ENCODE measurements around the gene CAMK1G. TPM values are rescaled to one million over a fixed set of nuclear protein-coding genes. Genes with fewer than 3 reads are reported as not detected.

The CAMK1G gene
- polyA plus RNA-seq, 1 experiment, result 2.1 TPM

DNA sequence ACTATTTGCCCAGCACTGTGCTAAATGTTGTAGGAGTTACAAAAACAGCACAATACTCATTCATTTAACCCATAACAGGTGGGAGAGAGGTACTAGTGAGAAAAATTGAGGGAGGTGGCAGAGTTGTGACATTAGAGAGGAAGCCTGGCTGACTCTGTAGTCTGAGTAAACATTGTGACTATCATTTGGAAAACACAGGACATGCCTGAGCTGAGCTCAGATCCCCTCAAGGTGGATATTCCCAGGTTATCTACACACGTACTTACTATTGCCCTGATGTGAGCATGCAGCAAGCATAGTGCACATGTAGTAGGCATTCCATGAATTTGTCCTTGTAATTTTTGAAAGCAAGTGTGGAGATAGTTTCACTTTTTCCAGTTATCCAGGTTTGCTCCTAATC, 10.9 kb downstream of the CAMK1G start:
- Histone ChIP-seq H3K27ac (ENCODE audit: low read depth, low read length) (no peak overlapping the region), H3K27me3 (ENCODE audit: control insufficient read depth, insufficient read depth, low read length) (peaks cover 2% of the 10 kb centered on the region), H3K4me3 (ENCODE audit: low read depth, low read length) (no peak overlapping the region), H3K9me3 (ENCODE audit: control insufficient read depth, insufficient read depth, low read length) (no peaks in the 10 kb centered on the region)
- no peak for DNase-seq (ENCODE audit: low read depth, low spot score)
- ChIA-PET POLR2A (no interaction called here), CTCF (interaction anchor here (1.0 kb wide), 1 partner anchor 29 kb away, joined by 3 read pairs; no protein-coding TSS in a partner anchor)
- no peak for TF ChIP-seq CTCF (IDR thresholded peaks at IDR 0.05; ENCODE audit: low read depth, low read length)

GRCh38 chr1:209595028-209595427, 11.5 kb downstream of the CAMK1G start:
- POLR2A ChIA-PET, result no interaction called here
- DNase-seq (ENCODE audit: low read depth, low spot score), result no peak
- CTCF ChIA-PET, result interaction anchor here (1.0 kb wide), 1 partner anchor 29 kb away, joined by 3 read pairs; no protein-coding TSS in a partner anchor
- no peak for TF ChIP-seq CTCF (IDR thresholded peaks at IDR 0.05; ENCODE audit: low read depth, low read length)
- Histone ChIP-seq H3K9me3 (ENCODE audit: control insufficient read depth, insufficient read depth, low read length) (no peaks in the 10 kb centered on the region), H3K4me3 (ENCODE audit: low read depth, low read length) (no peak overlapping the region), H3K27me3 (ENCODE audit: control insufficient read depth, insufficient read depth, low read length) (peaks cover 2% of the 10 kb centered on the region), H3K27ac (ENCODE audit: low read depth, low read length) (no peak overlapping the region)

- no peaks in the 10 kb centered on the region for H3K9me3 ChIP-seq (ENCODE audit: control insufficient read depth, insufficient read depth, low read length)
- no peak overlapping the region for H3K4me3 ChIP-seq (ENCODE audit: low read depth, low read length)
- ChIA-PET CTCF (interaction anchor here (0.9 to 1.1 kb wide), 2 partner anchors 19 to 152 kb away, joined by 3 to 4 read pairs; no protein-coding TSS in a partner anchor), POLR2A (no interaction called here)
- no peak overlapping the region for H3K27ac ChIP-seq (ENCODE audit: low read depth, low read length)
- DNase-seq (ENCODE audit: low read depth, low spot score), result no peak
- TF ChIP-seq CTCF (IDR thresholded peaks at IDR 0.05; ENCODE audit: low read depth, low read length), result no peak
- H3K27me3 ChIP-seq (ENCODE audit: control insufficient read depth, insufficient read depth, low read length), result peaks cover 2% of the 10 kb centered on the region
Observed at GRCh38 chr1:209595599-209596285, 12.2 kb downstream of the CAMK1G start.

DNA sequence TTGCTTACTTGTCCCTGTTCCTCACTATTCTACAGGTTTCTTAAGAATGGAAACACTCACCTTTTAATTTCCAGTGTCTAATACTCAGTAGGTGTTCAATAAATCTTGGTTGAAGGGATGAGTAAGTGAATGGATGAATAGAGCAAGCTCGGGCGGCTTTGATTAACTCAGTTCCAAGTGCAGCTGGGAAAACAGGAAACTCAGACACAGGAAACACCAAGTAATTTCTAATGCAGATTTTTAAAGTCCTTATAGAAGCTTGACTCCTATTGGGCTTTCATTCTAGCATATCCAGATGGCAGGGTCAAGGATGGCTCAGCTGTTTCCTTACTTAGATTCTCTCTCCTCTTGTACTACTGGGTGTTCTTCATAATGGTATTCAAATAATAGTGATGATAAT, 14.0 kb downstream of the CAMK1G start:
- no peak for DNase-seq (ENCODE audit: low read depth, low spot score)
- ChIA-PET POLR2A (no interaction called here), CTCF (interaction anchor here (0.6 to 1.5 kb wide), 7 partner anchors 10 to 1634 kb away, joined by 3 to 5 read pairs (median 3); no protein-coding TSS in a partner anchor)
- TF ChIP-seq CTCF (IDR thresholded peaks at IDR 0.05; ENCODE audit: low read depth, low read length), result no peak
- Histone ChIP-seq H3K9me3 (ENCODE audit: control insufficient read depth, insufficient read depth, low read length) (no peaks in the 10 kb centered on the region), H3K4me3 (ENCODE audit: low read depth, low read length) (no peak overlapping the region), H3K27me3 (ENCODE audit: control insufficient read depth, insufficient read depth, low read length) (peaks cover 2% of the 10 kb centered on the region), H3K27ac (ENCODE audit: low read depth, low read length) (no peak overlapping the region)

- no peak overlapping the region for H3K4me3 ChIP-seq (ENCODE audit: low read depth, low read length)
- H3K9me3 ChIP-seq (ENCODE audit: control insufficient read depth, insufficient read depth, low read length), result no peaks in the 10 kb centered on the region
- H3K27ac ChIP-seq (ENCODE audit: low read depth, low read length), result no peak overlapping the region
- no peak for TF ChIP-seq CTCF (IDR thresholded peaks at IDR 0.05; ENCODE audit: low read depth, low read length)
- no peak for DNase-seq (ENCODE audit: low read depth, low spot score)
- CTCF ChIA-PET, result interaction anchor here (0.8 to 1.5 kb wide), 4 partner anchors 9 to 22 kb away, joined by 3 to 4 read pairs (median 3); no protein-coding TSS in a partner anchor
- H3K27me3 ChIP-seq (ENCODE audit: control insufficient read depth, insufficient read depth, low read length), result peaks cover 2% of the 10 kb centered on the region
- POLR2A ChIA-PET, result no interaction called here
Observed at GRCh38 chr1:209598227-209598626, 14.7 kb downstream of the CAMK1G start.

All from AG04450 (cell line).